ENCODE measurements around the gene AGAP5.

AGAP5 gene

GRCh38 chr10:73643362-73643761, 54.5 kb downstream of the AGAP5 start:
- Mint-ChIP-seq H3K27me3 (peaks cover 4% of the 10 kb centered on the region), H3K27ac (no peak overlapping the region), H3K4me3 (no peak overlapping the region), H3K9me3 (no peaks in the 10 kb centered on the region), H3K36me3 (no peaks in the 10 kb centered on the region), H3K4me1 (peaks cover 7% of the 10 kb centered on the region)
- ATAC-seq (ENCODE audit: low read depth) (no peak), DNase-seq (ENCODE audit: low spot score in 2 of 2) (no peak)

GRCh38 chr10:73641328-73642060, 56.4 kb downstream of the AGAP5 start, which contains the start of gene MYOZ1:
Gene MYOZ1 (minus strand): TSS chr10:73641474. CDS start chr10:73640017, 1,457 bp downstream.
- Mint-ChIP-seq H3K36me3 (no peaks in the 10 kb centered on the region), H3K27me3 (peaks cover 4% of the 10 kb centered on the region), H3K27ac (no peak within 1 kb of the TSS), H3K4me1 (peaks cover 5% of the 10 kb centered on the region), H3K9me3 (no peaks in the 10 kb centered on the region), H3K4me3 (no peak within 1 kb of the TSS)
- DNase-seq (ENCODE audit: low spot score in 2 of 2) (no peak), ATAC-seq (ENCODE audit: low read depth) (no peak)

GRCh38 chr10:73639286-73639685, 58.6 kb downstream of the AGAP5 start:
- no peak for ATAC-seq (ENCODE audit: low read depth)
- Mint-ChIP-seq H3K4me3 (no peak overlapping the region), H3K36me3 (no peaks in the 10 kb centered on the region), H3K27me3 (peaks cover 4% of the 10 kb centered on the region), H3K27ac (no peak overlapping the region), H3K4me1 (peaks cover 5% of the 10 kb centered on the region), H3K9me3 (no peaks in the 10 kb centered on the region)
- DNase-seq (ENCODE audit: low spot score in 2 of 2) = no peak

GRCh38 chr10:73635781-73636180, 62.1 kb downstream of the AGAP5 start:
- no peak overlapping the region for H3K27ac Mint-ChIP-seq
- H3K36me3 Mint-ChIP-seq = no peaks in the 10 kb centered on the region
- no peaks in the 10 kb centered on the region for H3K9me3 Mint-ChIP-seq
- no peaks in the 10 kb centered on the region for H3K4me1 Mint-ChIP-seq
- H3K27me3 Mint-ChIP-seq = peaks cover 1% of the 10 kb centered on the region
- ATAC-seq (ENCODE audit: low read depth) = no peak
- no peak for DNase-seq (ENCODE audit: low spot score in 2 of 2)
- no peak overlapping the region for H3K4me3 Mint-ChIP-seq

GRCh38 chr10:73634421-73634820, 63.5 kb downstream of the AGAP5 start:
- Mint-ChIP-seq H3K9me3 (no peaks in the 10 kb centered on the region), H3K27ac (no peak overlapping the region), H3K36me3 (no peaks in the 10 kb centered on the region), H3K4me3 (no peak overlapping the region), H3K27me3 (peaks cover 1% of the 10 kb centered on the region), H3K4me1 (no peaks in the 10 kb centered on the region)
- ATAC-seq (ENCODE audit: low read depth) = no peak
- no peak for DNase-seq (ENCODE audit: low spot score in 2 of 2)

- DNase-seq (ENCODE audit: low spot score in 2 of 2) (no peak), ATAC-seq (ENCODE audit: low read depth) (no peak)
- no peaks in the 10 kb centered on the region for H3K27me3 Mint-ChIP-seq
- H3K27ac Mint-ChIP-seq = no peak overlapping the region
- no peaks in the 10 kb centered on the region for H3K36me3 Mint-ChIP-seq
- H3K4me1 Mint-ChIP-seq = peaks cover 3% of the 10 kb centered on the region
- H3K9me3 Mint-ChIP-seq = no peaks in the 10 kb centered on the region
- H3K4me3 Mint-ChIP-seq = no peak overlapping the region
These were observed 68.7 kb downstream of the AGAP5 start for GRCh38 chr10:73629165-73629564.

- Mint-ChIP-seq H3K4me3 (no peak overlapping the region), H3K4me1 (peaks cover 3% of the 10 kb centered on the region), H3K27ac (no peak overlapping the region), H3K9me3 (no peaks in the 10 kb centered on the region), H3K36me3 (no peaks in the 10 kb centered on the region), H3K27me3 (no peaks in the 10 kb centered on the region)
- DNase-seq (ENCODE audit: low spot score in 2 of 2) (no peak), ATAC-seq (ENCODE audit: low read depth) (no peak)
These were observed 69.5 kb downstream of the AGAP5 start for GRCh38 chr10:73628405-73628804.

- DNase-seq (ENCODE audit: low spot score in 2 of 2) = no peak
- H3K27me3 Mint-ChIP-seq = no peaks in the 10 kb centered on the region
- ATAC-seq (ENCODE audit: low read depth) = no peak
- H3K4me3 Mint-ChIP-seq = no peak overlapping the region
- H3K4me1 Mint-ChIP-seq = peaks cover 3% of the 10 kb centered on the region
- peak overlapping the region; percentile 78 for H3K27ac Mint-ChIP-seq
- no peaks in the 10 kb centered on the region for H3K9me3 Mint-ChIP-seq
- H3K36me3 Mint-ChIP-seq = no peaks in the 10 kb centered on the region
These were observed 70.6 kb downstream of the AGAP5 start for GRCh38 chr10:73627300-73627699.

GRCh38 chr10:73625884-73626752, 71.8 kb downstream of the AGAP5 start:
- peak; percentile 95 for ATAC-seq (ENCODE audit: low read depth)
- H3K9me3 Mint-ChIP-seq = no peaks in the 10 kb centered on the region
- H3K4me1 Mint-ChIP-seq = peaks cover 3% of the 10 kb centered on the region
- peak overlapping the region; percentile 98 for H3K27ac Mint-ChIP-seq
- DNase-seq (ENCODE audit: low spot score in 2 of 2) = peak; percentile 83 to 86
- H3K4me3 Mint-ChIP-seq = peak overlapping the region; percentile 97
- no peaks in the 10 kb centered on the region for H3K36me3 Mint-ChIP-seq
- no peaks in the 10 kb centered on the region for H3K27me3 Mint-ChIP-seq

GRCh38 chr10:73625004-73625883, 72.7 kb downstream of the AGAP5 start:
- Mint-ChIP-seq H3K9me3 (no peaks in the 10 kb centered on the region), H3K4me1 (peaks cover 3% of the 10 kb centered on the region), H3K27ac (peak overlapping the region; percentile 98), H3K4me3 (peak overlapping the region; percentile 97), H3K27me3 (no peaks in the 10 kb centered on the region), H3K36me3 (no peaks in the 10 kb centered on the region)
- ATAC-seq (ENCODE audit: low read depth) = peak; percentile 43
- DNase-seq (ENCODE audit: low spot score in 2 of 2) = no peak
